RWPE1 (cell line): Measurements from ENCODE around the gene DNMT3A.

Source experiments
- CTCF ChIA-PET: fragments of 350-600 bp; sonication (Branson Sonifier 250); formaldehyde crosslinking; extraction: SDS; loops from one replicate; lab custom pipeline; 2021; lab: Yijun Ruan, JAX
- POLR2A ChIA-PET: fragments of 400-600 bp; formaldehyde crosslinking; extraction: SDS; loops from one replicate; lab custom pipeline; 2020; ENCODE audit warnings: antibody characterized with exemption; ENCODE audit not compliant: low non-redundant PET; lab: Yijun Ruan, JAX
- DNase-seq: peaks from one replicate; pipeline ENCODE4 v3.0.0; 2012; ENCODE audit warnings: low spot score
- H3K27ac ChIP-seq: fragments of 450-650 bp; 2 replicates; pipeline ENCODE4 v1.5.1; 2017
- TF ChIP-seq, protein P1 (sequence below): fragments of 450-650 bp; conservative IDR thresholded peaks from 2 replicates; pipeline ENCODE4 v1.5.1; 2017; ENCODE audit warnings: low read depth, mild to moderate bottlenecking

The DNMT3A gene

DNA sequence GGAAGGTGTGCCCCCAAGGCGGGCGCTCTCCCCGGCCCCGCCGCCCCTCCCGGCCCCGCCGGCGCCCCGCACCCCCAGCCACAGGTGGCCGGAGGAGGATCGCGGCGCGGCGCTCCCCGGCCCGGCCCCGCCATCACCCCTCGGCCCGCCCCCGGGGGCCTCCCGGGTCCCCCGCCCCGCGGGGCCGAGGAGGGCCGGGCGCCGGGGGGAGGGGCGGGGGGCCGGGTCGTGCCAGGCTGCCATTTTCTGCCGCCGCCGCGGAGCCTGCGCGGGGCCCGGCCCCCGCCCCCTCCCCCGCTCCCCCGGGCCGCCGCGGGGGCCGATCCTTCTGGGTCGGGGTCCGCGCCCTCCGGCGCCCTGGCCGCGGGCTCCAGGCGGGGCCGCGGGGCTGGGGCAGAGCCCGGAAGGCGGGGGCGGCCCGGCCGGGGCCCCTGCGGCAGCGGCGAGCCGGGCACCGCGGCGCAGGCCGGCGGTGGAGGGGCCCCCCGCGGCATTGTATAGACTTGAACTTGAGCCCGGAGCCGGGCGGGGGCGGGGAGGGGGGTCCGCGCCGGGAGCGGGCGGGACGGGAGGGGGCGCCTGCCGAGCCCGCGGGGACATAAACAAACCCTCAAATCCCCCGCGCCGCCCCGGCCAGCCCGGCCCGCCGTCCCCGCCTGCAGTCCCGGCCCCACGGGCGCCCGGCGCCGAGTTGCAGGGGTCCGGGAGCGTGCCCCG, 556 bp downstream of the DNMT3A start:
- H3K27ac ChIP-seq = peak overlapping the region; percentile 70
- POLR2A ChIA-PET = no interaction called here
- DNase-seq = no peak
- CTCF ChIA-PET = no interaction called here
- TF ChIP-seq, protein P1, sequence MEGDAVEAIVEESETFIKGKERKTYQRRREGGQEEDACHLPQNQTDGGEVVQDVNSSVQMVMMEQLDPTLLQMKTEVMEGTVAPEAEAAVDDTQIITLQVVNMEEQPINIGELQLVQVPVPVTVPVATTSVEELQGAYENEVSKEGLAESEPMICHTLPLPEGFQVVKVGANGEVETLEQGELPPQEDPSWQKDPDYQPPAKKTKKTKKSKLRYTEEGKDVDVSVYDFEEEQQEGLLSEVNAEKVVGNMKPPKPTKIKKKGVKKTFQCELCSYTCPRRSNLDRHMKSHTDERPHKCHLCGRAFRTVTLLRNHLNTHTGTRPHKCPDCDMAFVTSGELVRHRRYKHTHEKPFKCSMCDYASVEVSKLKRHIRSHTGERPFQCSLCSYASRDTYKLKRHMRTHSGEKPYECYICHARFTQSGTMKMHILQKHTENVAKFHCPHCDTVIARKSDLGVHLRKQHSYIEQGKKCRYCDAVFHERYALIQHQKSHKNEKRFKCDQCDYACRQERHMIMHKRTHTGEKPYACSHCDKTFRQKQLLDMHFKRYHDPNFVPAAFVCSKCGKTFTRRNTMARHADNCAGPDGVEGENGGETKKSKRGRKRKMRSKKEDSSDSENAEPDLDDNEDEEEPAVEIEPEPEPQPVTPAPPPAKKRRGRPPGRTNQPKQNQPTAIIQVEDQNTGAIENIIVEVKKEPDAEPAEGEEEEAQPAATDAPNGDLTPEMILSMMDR = no peak

DNA sequence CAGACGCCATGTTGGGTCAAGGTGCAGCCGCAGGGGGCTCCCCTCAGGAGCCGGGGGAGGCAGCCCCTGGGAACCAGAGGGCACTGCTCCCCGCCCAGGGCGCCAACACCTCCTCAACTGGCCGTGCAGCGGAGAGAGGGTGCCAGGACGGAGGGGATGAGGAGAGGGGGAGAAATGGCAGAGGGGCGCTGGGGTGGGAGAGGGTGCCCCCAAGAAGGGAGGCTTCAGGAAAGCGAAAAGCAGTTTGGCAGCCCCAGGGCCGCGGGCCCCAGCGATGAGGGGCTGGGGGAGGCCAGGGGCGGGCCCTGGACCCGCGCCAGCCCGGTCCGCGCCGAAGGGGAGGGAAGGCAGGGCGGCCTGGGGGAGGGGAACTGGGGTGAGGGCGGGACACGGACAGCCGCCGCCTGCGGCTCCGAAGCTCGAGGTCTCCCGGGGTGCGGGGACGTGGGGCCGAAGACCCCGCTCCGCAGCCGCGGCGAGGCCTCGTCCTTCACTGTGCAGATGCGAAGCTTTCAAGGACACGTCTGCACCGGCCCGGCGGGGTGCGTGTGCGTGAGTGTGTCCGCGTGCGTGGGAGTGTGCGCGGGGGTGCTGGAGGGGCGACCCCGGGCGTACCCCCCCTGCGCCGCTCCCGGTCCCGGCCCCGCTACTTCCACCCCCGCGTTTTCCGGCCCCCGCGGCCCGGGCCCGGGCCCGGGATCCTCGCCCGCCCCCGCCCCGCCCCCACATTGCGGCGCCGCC, 1.4 kb downstream of the DNMT3A start:
- CTCF ChIA-PET = no interaction called here
- TF ChIP-seq, protein P1 = no peak
- H3K27ac ChIP-seq = no peak overlapping the region
- no peak for DNase-seq
- POLR2A ChIA-PET = no interaction called here

- no peak for DNase-seq
- POLR2A ChIA-PET = no interaction called here
- TF ChIP-seq, protein P1 = no peak
- H3K27ac ChIP-seq = 0 out of 2 replicates have a peak overlapping the region, but pooled peaks have one; percentile 9
- CTCF ChIA-PET = no interaction called here
Measured at GRCh38 chr2:25339791-25340180, 1.9 kb downstream of the DNMT3A start.

DNA sequence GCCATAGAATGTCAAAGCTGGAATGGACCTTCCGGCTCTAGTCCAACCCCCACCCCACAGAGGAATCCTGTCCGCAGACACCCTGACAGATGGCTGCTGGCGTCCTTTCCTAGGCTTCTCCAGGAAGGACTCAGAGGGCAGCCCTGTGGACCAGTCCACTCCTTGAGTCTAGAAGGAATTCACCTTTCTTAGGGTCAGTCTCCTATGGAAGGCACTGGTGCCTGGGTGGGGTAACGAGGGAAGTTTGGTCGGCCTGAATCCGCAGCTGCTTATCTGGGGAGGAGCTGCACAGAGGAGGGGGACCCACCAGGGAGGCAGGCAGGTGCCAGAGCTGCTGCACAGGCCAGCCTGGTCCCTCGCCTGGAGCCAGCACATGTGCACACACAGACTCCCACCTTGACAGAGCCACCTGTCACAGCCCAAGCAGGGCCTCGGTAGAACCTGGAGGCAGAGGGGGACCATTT, 2.5 kb downstream of the DNMT3A start:
- ChIA-PET POLR2A (interaction anchor here (0.6 kb wide), 1 partner anchor 75 kb away, joined by 8 read pairs; no protein-coding TSS in a partner anchor), CTCF (no interaction called here)
- no peak for DNase-seq
- 0 out of 2 replicates have a peak overlapping the region, but pooled peaks have one; percentile 9 for H3K27ac ChIP-seq
- TF ChIP-seq, protein P1 = no peak

- POLR2A ChIA-PET = interaction anchor here (0.6 kb wide), 1 partner anchor 74 kb away, joined by 8 read pairs; no protein-coding TSS in a partner anchor
- H3K27ac ChIP-seq = no peak overlapping the region
- TF ChIP-seq, protein P1 = no peak
- CTCF ChIA-PET = no interaction called here
- DNase-seq = no peak
Measured at GRCh38 chr2:25338401-25338800, 3.3 kb downstream of the DNMT3A start.

DNA sequence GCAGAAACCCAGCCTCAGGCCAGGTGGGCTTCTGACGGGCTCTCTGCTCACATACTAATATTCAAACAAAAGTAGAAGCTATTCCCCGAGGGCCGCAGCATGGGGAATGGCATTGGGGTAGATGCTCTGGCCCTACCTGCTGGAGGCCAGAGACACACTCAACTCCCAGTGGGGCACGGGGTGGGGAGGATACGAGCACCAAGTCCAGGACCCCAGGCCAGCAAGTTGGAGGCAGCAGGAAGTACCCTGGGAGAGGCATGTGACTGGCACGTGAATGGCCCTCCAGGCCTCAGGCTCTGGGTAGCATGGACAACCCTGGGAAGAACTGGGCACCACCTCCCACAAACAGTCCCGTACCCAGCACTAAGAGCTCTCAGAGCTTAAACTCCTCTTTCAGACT, 3.8 kb downstream of the DNMT3A start:
- no peak overlapping the region for H3K27ac ChIP-seq
- POLR2A ChIA-PET = no interaction called here
- no peak for DNase-seq
- TF ChIP-seq, protein P1 = no peak
- CTCF ChIA-PET = no interaction called here
